GM12878 (cell line): ENCODE measurements around the gene FUCA2.

Experiments
- CREM ChIP-seq: IDR thresholded peaks from 2 replicates; pipeline ENCODE4 v1.6.1; 2014; ENCODE audit warnings: antibody characterized with exemption, low read depth
- JUND ChIP-seq: IDR thresholded peaks from 2 replicates; pipeline ENCODE4 v1.6.1; 2012; ENCODE audit warnings: low read depth, mild to moderate bottlenecking, low read length, improper control_type of control experiment, moderate library complexity
- TF ChIP-seq, protein P1 (sequence below): fragments of 450-650 bp; conservative IDR thresholded peaks from 2 replicates; pipeline ENCODE4 v1.6.1; 2017; ENCODE audit warnings: mild to moderate bottlenecking, moderate library complexity

DNA sequence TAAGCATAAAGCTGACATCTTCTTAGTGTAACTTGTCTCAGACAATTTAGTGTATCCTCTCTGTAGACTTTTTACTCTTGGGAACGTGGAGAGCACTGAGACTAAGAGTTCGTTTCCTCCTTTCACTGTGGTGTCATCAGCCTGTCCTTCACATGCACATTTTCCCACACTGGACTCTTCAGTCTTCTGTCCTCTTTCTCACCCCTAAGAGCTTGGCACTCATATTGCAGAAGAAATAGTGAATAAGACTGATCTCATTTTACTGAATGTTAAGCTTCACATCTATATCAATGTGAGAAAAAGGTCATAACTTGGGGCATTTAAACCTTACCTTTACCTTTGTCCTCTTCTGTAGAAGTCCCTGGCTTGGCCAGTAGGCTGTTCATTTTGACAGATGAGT, 25.6 kb downstream of the FUCA2 start:
- no peak for TF ChIP-seq JUND
- TF ChIP-seq, protein P1, sequence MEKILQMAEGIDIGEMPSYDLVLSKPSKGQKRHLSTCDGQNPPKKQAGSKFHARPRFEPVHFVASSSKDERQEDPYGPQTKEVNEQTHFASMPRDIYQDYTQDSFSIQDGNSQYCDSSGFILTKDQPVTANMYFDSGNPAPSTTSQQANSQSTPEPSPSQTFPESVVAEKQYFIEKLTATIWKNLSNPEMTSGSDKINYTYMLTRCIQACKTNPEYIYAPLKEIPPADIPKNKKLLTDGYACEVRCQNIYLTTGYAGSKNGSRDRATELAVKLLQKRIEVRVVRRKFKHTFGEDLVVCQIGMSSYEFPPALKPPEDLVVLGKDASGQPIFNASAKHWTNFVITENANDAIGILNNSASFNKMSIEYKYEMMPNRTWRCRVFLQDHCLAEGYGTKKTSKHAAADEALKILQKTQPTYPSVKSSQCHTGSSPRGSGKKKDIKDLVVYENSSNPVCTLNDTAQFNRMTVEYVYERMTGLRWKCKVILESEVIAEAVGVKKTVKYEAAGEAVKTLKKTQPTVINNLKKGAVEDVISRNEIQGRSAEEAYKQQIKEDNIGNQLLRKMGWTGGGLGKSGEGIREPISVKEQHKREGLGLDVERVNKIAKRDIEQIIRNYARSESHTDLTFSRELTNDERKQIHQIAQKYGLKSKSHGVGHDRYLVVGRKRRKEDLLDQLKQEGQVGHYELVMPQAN = no peak
- TF ChIP-seq CREM = no peak
